Kidney glomerular epithelial cell (primary cell): ENCODE results near the gene ZMIZ1.

Source experiments
- DNase-seq: peaks from one replicate; lab custom pipeline; 2025; lab: John Stamatoyannopoulos, UW

Gene ZMIZ1

GRCh38 chr10:79052291-79053080 is 16.3 kb upstream of the ZMIZ1 start:
- no peak for DNase-seq

- DNase-seq: no peak
Observed at GRCh38 chr10:79053081-79053434, 15.7 kb upstream of the ZMIZ1 start.

GRCh38 chr10:79053481-79054202 is 15.1 kb upstream of the ZMIZ1 start:
- no peak for DNase-seq

- DNase-seq: no peak
Observed at GRCh38 chr10:79054203-79055099, 14.3 kb upstream of the ZMIZ1 start.

GRCh38 chr10:79055100-79055782 is 13.5 kb upstream of the ZMIZ1 start:
- DNase-seq: no peak

- no peak for DNase-seq
Observed at GRCh38 chr10:79055892-79056291, 12.9 kb upstream of the ZMIZ1 start.

- DNase-seq: no peak
Observed at GRCh38 chr10:79056361-79056735, 12.4 kb upstream of the ZMIZ1 start.

- DNase-seq: no peak
Observed at GRCh38 chr10:79056736-79057391, 11.9 kb upstream of the ZMIZ1 start.

GRCh38 chr10:79057481-79058275 is 11.1 kb upstream of the ZMIZ1 start:
- no peak for DNase-seq

- DNase-seq: no peak
Observed at GRCh38 chr10:79058899-79059841, 9.6 kb upstream of the ZMIZ1 start.

GRCh38 chr10:79059859-79060379 is 8.8 kb upstream of the ZMIZ1 start:
- no peak for DNase-seq

GRCh38 chr10:79060641-79061255 is 8.0 kb upstream of the ZMIZ1 start:
- DNase-seq: no peak

- no peak for DNase-seq
Observed at GRCh38 chr10:79061441-79062315, 7.1 kb upstream of the ZMIZ1 start.

GRCh38 chr10:79063071-79063491 is 5.7 kb upstream of the ZMIZ1 start:
- DNase-seq: no peak

GRCh38 chr10:79063661-79064492 is 4.9 kb upstream of the ZMIZ1 start:
- DNase-seq: no peak

- DNase-seq: no peak
Observed at GRCh38 chr10:79065091-79065551, 3.6 kb upstream of the ZMIZ1 start.

GRCh38 chr10:79065853-79066252 is 2.9 kb upstream of the ZMIZ1 start:
- DNase-seq: no peak
